Vagina (tissue), 2 donors: ENCODE results near the gene JMJD6. TPM values are rescaled to one million over a fixed set of nuclear protein-coding genes. Genes with fewer than 3 reads are reported as not detected.

Experiments used
- DNase-seq, 2 donors: peaks; one replicate each; pipeline ENCODE4 v3.0.0-alpha.2; 2017; ENCODE audit errors: extremely low spot score in 2 of 2
- H3K27ac ChIP-seq: fragments of 200-600 bp; sonication (generic); one replicate; pipeline ENCODE4 v1.5.1; 2019
- H3K27me3 ChIP-seq: fragments of 200-600 bp; sonication (generic); one replicate; pipeline ENCODE4 v1.5.1; 2019
- H3K36me3 ChIP-seq, 2 donors: fragments of 200-600 bp; sonication (generic); one replicate each; pipeline ENCODE4 v1.5.1; 2017 to 2019
- H3K4me1 ChIP-seq: fragments of 200-600 bp; sonication (generic); one replicate; pipeline ENCODE4 v1.5.1; 2019
- H3K4me3 ChIP-seq, 2 donors: fragments of 200-600 bp; sonication (generic); 1 replicate in 1 of 2; 2 replicates in 1 of 2; pipeline ENCODE4 v1.5.1; 2016 to 2019
- H3K9me3 ChIP-seq: fragments of 200-600 bp; sonication (generic); one replicate; pipeline ENCODE4 v1.5.1; 2019
- CTCF ChIP-seq, 3 experiments: fragments of 450-650 bp in 2 of 3; fragments of 200-600 bp in 1 of 3; sonication (generic) in 1 of 3; IDR thresholded peaks; one replicate each; pipeline ENCODE4 v1.5.1; 2017 to 2019; ENCODE audit warnings: antibody characterized with exemption in 3 of 3, mild to moderate bottlenecking in 2 of 3, moderate library complexity in 2 of 3
- POLR2A ChIP-seq, 2 donors: fragments of 450-650 bp; IDR thresholded peaks; one replicate each; pipeline ENCODE4 v1.6.1; 2017; ENCODE audit warnings: antibody characterized with exemption in 2 of 2, mild to moderate bottlenecking in 2 of 2, moderate library complexity in 2 of 2
- POLR2AphosphoS5 ChIP-seq, 2 donors: sonication (generic); formaldehyde crosslinking; IDR thresholded peaks; one replicate each; pipeline ENCODE4 v1.9.0; 2017; ENCODE audit warnings: antibody characterized with exemption in 2 of 2, mild to moderate bottlenecking in 2 of 2, low read depth in 1 of 2; ENCODE audit not compliant: insufficient read depth in 1 of 2
- intact Hi-C: fragments of 100-400 bp; cut with DNase I; formaldehyde crosslinking; loops from one replicate; pipeline ENCODE4 v1.15.1; 2023
- total RNA-seq: library from RNA; depleted of rRNA; stranded (reverse); fragments of >200 nt; gene quantifications from one replicate; pipeline ENCODE4 v1.2.3, GENCODE V29; 2016

The JMJD6 gene
- total RNA-seq, 1 donor from 2014 or later, result 28.0 TPM

- intact Hi-C loops, result no loop called here
- no peak for TF ChIP-seq POLR2A (IDR thresholded peaks at IDR 0.05)
- Histone ChIP-seq H3K36me3 (peaks cover 0 to 79% of the 10 kb centered on the region in 2 donors), H3K27me3 (no peaks in the 10 kb centered on the region), H3K27ac (no peak overlapping the region), H3K4me1 (peaks cover 29% of the 10 kb centered on the region), H3K4me3 (no peak overlapping the region), H3K9me3 (no peaks in the 10 kb centered on the region)
- DNase-seq, result no peak
Measured at GRCh38 chr17:76721463-76721862, 4.9 kb downstream of the JMJD6 start.

GRCh38 chr17:76720941-76721340 lies 5.5 kb downstream of the JMJD6 start:
- no peaks in the 10 kb centered on the region for H3K27me3 ChIP-seq
- H3K4me3 ChIP-seq, result no peak overlapping the region
- H3K4me1 ChIP-seq, result peaks cover 29% of the 10 kb centered on the region
- TF ChIP-seq POLR2AphosphoS5 (IDR thresholded peaks at IDR 0.05; ENCODE audit: insufficient read depth in 1 of 2, low read depth in 1 of 2) (no peak), CTCF (IDR thresholded peaks at IDR 0.05) (no peak), POLR2A (IDR thresholded peaks at IDR 0.05) (no peak)
- DNase-seq, result no peak
- no peaks in the 10 kb centered on the region for H3K9me3 ChIP-seq
- no peak overlapping the region for H3K27ac ChIP-seq
- peaks cover 0 to 84% of the 10 kb centered on the region in 2 donors for H3K36me3 ChIP-seq
- intact Hi-C loops, result no loop called here

GRCh38 chr17:76720211-76720610 lies 6.2 kb downstream of the JMJD6 start:
- DNase-seq, result no peak
- intact Hi-C loops, result no loop called here

GRCh38 chr17:76718516-76718915 lies 7.9 kb downstream of the JMJD6 start:
- H3K36me3 ChIP-seq, result peaks cover 0 to 77% of the 10 kb centered on the region in 2 donors
- intact Hi-C loops, result loop anchor here (10.0 kb wide), 1 partner anchor 184 kb away; the partner anchor contains the start of gene CYGB

More at GRCh38 chr17:76720211-76720610, 6.2 kb downstream of the JMJD6 start:
- TF ChIP-seq POLR2A (IDR thresholded peaks at IDR 0.05) (no peak), CTCF (IDR thresholded peaks at IDR 0.05) (no peak), POLR2AphosphoS5 (IDR thresholded peaks at IDR 0.05; ENCODE audit: insufficient read depth in 1 of 2, low read depth in 1 of 2) (no peak)
- Histone ChIP-seq H3K27me3 (no peaks in the 10 kb centered on the region), H3K4me1 (peaks cover 25% of the 10 kb centered on the region), H3K27ac (no peak overlapping the region), H3K36me3 (peaks cover 0 to 92% of the 10 kb centered on the region in 2 donors), H3K4me3 (no peak overlapping the region), H3K9me3 (no peaks in the 10 kb centered on the region)

GRCh38 chr17:76716839-76717215 lies 9.6 kb downstream of the JMJD6 start:
- Histone ChIP-seq H3K27me3 (no peaks in the 10 kb centered on the region), H3K9me3 (no peaks in the 10 kb centered on the region), H3K36me3 (peaks cover 0 to 64% of the 10 kb centered on the region in 2 donors), H3K4me3 (no peak overlapping the region), H3K4me1 (peaks cover 14% of the 10 kb centered on the region), H3K27ac (no peak overlapping the region)
- TF ChIP-seq CTCF (IDR thresholded peaks at IDR 0.05) (no peak), POLR2AphosphoS5 (IDR thresholded peaks at IDR 0.05; ENCODE audit: insufficient read depth in 1 of 2, low read depth in 1 of 2) (no peak), POLR2A (IDR thresholded peaks at IDR 0.05) (no peak)
- intact Hi-C loops, result loop anchor here (10.0 kb wide), 1 partner anchor 182 kb away; the partner anchor contains the start of gene CYGB
- no peak for DNase-seq

More at GRCh38 chr17:76718516-76718915, 7.9 kb downstream of the JMJD6 start:
- Histone ChIP-seq H3K9me3 (no peaks in the 10 kb centered on the region), H3K27me3 (no peaks in the 10 kb centered on the region), H3K27ac (no peak overlapping the region), H3K4me3 (no peak overlapping the region), H3K4me1 (peaks cover 17% of the 10 kb centered on the region)
- TF ChIP-seq POLR2A (IDR thresholded peaks at IDR 0.05), result no peak
- no peak for TF ChIP-seq CTCF (IDR thresholded peaks at IDR 0.05)
- no peak for DNase-seq
